Peyer's patch (tissue), 4 donors: ENCODE results near the gene SASH1. TPM values are rescaled to one million over a fixed set of nuclear protein-coding genes. Genes with fewer than 3 reads are reported as not detected.
"Not testable (repeated sequence)": the region's sequence is repeated elsewhere in the genome, so short reads cannot be mapped to it uniquely, and the experiment has no call there.

Experiments used
- DNase-seq, 3 donors: peaks; one replicate each; pipeline ENCODE4 v3.0.0-alpha.2; 2017 to 2019
- H3K27ac ChIP-seq, 4 donors: fragments of 200-600 bp; sonication (generic); one replicate each; pipeline ENCODE4 v1.5.1; 2016 to 2019
- H3K27me3 ChIP-seq, 2 donors: fragments of 200-600 bp; sonication (generic); one replicate each; pipeline ENCODE4 v1.5.1; 2019
- H3K36me3 ChIP-seq, 3 donors: fragments of 200-600 bp; sonication (generic); one replicate each; pipeline ENCODE4 v1.5.1; 2016 to 2019
- H3K4me1 ChIP-seq, 4 donors: fragments of 200-600 bp; sonication (generic); one replicate each; pipeline ENCODE4 v1.5.1; 2016 to 2019
- H3K4me3 ChIP-seq, 4 donors: fragments of 200-600 bp; sonication (generic); 1 replicate in 3 of 4; 2 replicates in 1 of 4; pipeline ENCODE4 v1.5.1; 2016 to 2019; ENCODE audit warnings: mild to moderate bottlenecking in 1 of 4
- H3K9me3 ChIP-seq, 4 donors: fragments of 200-600 bp; sonication (generic); one replicate each; pipeline ENCODE4 v1.5.1; 2016 to 2019; ENCODE audit warnings: mild to moderate bottlenecking in 1 of 4
- POLR2A ChIP-seq, 2 donors: fragments of 450-650 bp; IDR thresholded peaks; one replicate each; pipeline ENCODE4 v1.5.1; 2017; ENCODE audit warnings: antibody characterized with exemption in 2 of 2, mild to moderate bottlenecking in 2 of 2, moderate library complexity in 2 of 2
- total RNA-seq, 4 donors: library from RNA; depleted of rRNA; stranded (reverse); fragments of >200 nt; gene quantifications; one replicate each; pipeline ENCODE4 v1.1.0, GENCODE V29; 2016
- TF ChIP-seq, protein P1 (sequence below), 6 experiments: fragments of 450-650 bp in 4 of 6; fragments of 200-600 bp in 2 of 6; sonication (generic) in 1 of 6; IDR thresholded peaks; one replicate each; pipeline ENCODE4 v1.5.1; 2017 to 2019; ENCODE audit warnings: antibody characterized with exemption in 6 of 6, mild to moderate bottlenecking in 3 of 6, moderate library complexity in 1 of 6

SASH1 gene
- total RNA-seq, 4 donors from 2014 or later, result 17.2 to 141 (median 38.1) TPM

DNA sequence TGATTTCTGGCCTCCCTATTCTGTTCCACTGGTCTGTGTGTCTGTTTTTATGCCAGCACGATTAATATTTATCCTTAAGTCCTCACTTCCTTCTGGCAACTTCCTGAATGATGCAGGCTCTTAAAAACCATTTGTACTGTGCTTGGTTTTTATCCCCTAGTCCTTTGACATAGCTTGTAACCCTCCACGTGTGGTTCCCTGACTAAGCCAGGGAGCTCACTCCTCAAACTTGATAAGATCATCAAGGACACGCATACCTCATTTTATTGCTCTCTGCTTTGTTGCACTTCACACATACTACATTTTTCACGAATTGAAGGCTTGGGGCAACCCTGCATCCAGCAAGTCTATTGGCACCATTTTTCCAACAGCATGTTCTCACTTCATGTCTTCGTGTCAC, 237.8 kb downstream of the SASH1 start:
- Histone ChIP-seq H3K36me3 (no peaks in the 10 kb centered on the region), H3K4me1 (no peaks in the 10 kb centered on the region), H3K27ac (no peak overlapping the region), H3K27me3 (no peaks in the 10 kb centered on the region), H3K9me3 (no peaks in the 10 kb centered on the region), H3K4me3 (no peak overlapping the region)
- DNase-seq, result no peak
- TF ChIP-seq POLR2A (IDR thresholded peaks at IDR 0.05), result no peak
- TF ChIP-seq, protein P1, sequence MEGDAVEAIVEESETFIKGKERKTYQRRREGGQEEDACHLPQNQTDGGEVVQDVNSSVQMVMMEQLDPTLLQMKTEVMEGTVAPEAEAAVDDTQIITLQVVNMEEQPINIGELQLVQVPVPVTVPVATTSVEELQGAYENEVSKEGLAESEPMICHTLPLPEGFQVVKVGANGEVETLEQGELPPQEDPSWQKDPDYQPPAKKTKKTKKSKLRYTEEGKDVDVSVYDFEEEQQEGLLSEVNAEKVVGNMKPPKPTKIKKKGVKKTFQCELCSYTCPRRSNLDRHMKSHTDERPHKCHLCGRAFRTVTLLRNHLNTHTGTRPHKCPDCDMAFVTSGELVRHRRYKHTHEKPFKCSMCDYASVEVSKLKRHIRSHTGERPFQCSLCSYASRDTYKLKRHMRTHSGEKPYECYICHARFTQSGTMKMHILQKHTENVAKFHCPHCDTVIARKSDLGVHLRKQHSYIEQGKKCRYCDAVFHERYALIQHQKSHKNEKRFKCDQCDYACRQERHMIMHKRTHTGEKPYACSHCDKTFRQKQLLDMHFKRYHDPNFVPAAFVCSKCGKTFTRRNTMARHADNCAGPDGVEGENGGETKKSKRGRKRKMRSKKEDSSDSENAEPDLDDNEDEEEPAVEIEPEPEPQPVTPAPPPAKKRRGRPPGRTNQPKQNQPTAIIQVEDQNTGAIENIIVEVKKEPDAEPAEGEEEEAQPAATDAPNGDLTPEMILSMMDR (IDR thresholded peaks at IDR 0.05), result no peak

DNA sequence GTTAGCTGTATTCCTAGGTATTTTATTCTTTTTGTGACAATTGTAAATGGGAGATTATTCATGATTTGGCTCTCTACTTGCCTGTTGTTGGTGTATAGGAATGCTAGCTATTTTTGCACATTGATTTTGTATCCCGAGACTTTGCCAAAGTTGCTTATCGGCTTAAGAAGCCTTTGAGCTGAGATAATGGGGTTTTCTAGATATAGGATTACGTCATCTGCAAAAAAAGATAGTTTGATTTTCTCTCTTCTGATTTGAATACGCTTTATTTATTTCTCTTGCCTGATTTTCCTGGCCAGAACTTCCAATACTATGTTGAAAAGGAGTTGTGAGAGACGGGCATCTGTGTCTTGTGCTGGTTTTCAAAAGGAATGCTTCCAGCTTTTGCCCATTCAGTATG, 241.0 kb downstream of the SASH1 start:
- H3K36me3 ChIP-seq, result no peaks in the 10 kb centered on the region
- TF ChIP-seq, protein P1 (IDR thresholded peaks at IDR 0.05), result no peak
- no peak overlapping the region for H3K4me3 ChIP-seq
- H3K4me1 ChIP-seq, result no peaks in the 10 kb centered on the region
- DNase-seq, result no peak
- no peak overlapping the region for H3K27ac ChIP-seq
- H3K27me3 ChIP-seq, result no peaks in the 10 kb centered on the region
- H3K9me3 ChIP-seq, result no peaks in the 10 kb centered on the region

DNA sequence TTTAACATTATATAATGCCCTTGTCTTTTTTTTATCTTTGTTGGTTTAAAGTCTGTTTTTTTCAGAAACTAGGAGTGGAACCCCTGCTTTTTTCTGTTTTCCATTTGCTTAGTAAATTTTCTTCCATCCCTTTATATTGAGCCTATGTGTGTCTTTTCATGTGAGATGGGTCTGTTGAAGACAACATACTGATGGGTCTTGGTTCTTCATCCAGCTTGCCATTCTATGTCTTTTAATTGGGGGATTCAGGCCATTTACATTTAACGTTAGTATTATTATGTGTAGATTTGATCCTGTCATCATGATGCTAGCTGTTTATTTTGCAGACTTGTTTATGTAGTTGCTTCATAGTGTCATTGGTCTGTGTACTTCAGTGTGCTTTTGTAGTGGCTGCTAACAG, 243.0 kb downstream of the SASH1 start:
- not testable (repeated sequence) for H3K27ac ChIP-seq, H3K4me3 ChIP-seq, H3K27me3 ChIP-seq, H3K9me3 ChIP-seq, DNase-seq, H3K4me1 ChIP-seq, H3K36me3 ChIP-seq

DNA sequence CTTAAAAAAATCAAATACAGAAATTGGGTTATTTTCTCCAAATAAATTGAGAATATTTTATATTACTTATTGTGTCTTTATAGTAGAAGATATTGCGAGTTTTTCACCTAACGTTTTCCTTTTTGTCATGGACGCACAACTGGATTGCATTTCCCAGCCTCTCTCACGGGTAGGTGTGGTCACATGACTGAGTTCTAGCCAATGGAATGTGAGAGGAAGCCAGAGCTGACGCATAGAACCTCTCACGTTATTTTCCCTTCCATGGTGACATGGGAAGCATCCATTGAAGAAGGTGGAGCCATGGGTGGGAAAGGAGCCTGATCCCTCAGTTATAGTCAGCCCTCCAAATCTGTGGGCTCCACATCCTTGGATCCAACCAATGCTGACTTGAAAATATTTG, 248.2 kb downstream of the SASH1 start:
- Histone ChIP-seq H3K27me3 (no peaks in the 10 kb centered on the region), H3K36me3 (no peaks in the 10 kb centered on the region), H3K4me3 (no peak overlapping the region), H3K9me3 (no peaks in the 10 kb centered on the region), H3K27ac (no peak overlapping the region), H3K4me1 (peaks cover 0 to 6% (median 0%) of the 10 kb centered on the region in 4 donors)
- no peak for DNase-seq
- TF ChIP-seq, protein P1 (IDR thresholded peaks at IDR 0.05), result no peak
- no peak for TF ChIP-seq POLR2A (IDR thresholded peaks at IDR 0.05)

DNA sequence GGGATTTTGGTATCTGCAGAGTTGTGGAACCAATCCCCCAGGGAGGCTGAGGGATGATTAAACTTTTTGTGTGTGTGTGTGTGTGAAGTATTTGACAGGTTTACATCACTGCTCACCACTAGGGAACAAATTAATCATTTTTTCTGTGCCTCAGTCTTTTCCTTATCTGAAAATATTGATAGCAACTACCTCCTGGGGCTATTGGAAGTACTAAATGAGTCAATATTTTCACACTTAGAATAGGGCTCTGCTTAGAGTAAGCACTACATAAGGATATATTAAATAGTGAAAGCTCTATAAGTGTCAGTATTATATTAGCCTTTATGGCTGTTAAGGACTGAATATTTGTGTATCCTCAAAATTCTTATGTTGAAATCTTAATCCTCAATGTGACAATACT, 249.0 kb downstream of the SASH1 start:
- no peaks in the 10 kb centered on the region for H3K27me3 ChIP-seq
- H3K4me3 ChIP-seq, result no peak overlapping the region
- H3K27ac ChIP-seq, result no peak overlapping the region
- TF ChIP-seq, protein P1 (IDR thresholded peaks at IDR 0.05), result no peak
- TF ChIP-seq POLR2A (IDR thresholded peaks at IDR 0.05), result no peak
- H3K9me3 ChIP-seq, result no peaks in the 10 kb centered on the region
- H3K4me1 ChIP-seq, result peaks cover 0 to 6% (median 0%) of the 10 kb centered on the region in 4 donors
- no peak for DNase-seq
- H3K36me3 ChIP-seq, result no peaks in the 10 kb centered on the region

DNA sequence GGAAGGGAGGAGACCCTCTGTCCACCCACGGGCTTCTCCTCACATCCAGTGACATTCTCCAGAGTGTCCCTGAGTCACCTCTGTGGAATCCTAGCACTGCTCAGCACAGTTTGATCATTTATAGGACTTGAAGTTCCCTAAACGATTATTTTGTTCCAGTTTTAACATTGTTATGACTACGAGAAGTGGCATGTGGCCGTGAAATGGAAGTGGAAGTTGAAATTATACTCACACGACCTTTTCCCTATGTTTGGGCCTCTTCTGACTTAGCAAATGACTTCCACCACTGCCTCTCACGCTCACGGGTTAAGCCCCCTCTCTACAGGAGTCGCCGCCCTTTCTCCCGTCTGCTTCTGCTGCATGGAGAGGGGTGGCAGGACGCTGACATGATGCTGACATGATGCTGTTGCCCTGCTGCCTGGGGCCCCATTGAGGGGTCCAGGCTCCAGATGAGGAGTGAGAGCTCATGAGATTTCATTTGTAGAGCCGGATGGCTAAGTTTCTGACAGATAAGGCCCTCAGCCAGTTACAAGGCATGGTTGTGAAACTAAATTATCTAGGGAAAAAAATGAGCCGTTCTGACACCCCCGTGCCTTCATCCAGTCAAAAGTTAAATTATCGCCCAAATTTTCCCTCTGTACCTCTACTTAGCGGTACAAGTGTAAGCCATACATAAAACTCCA, 250.6 kb downstream of the SASH1 start:
- H3K27me3 ChIP-seq, result no peaks in the 10 kb centered on the region
- peak overlapping the region in 3 of 4 donors; percentile 5 to 80 (median 27) for H3K27ac ChIP-seq
- DNase-seq, result no peak
- no peak overlapping the region for H3K4me3 ChIP-seq
- TF ChIP-seq POLR2A (IDR thresholded peaks at IDR 0.05), result no peak
- TF ChIP-seq, protein P1 (IDR thresholded peaks at IDR 0.05), result no peak
- H3K4me1 ChIP-seq, result peaks cover 0 to 6% (median 0%) of the 10 kb centered on the region in 4 donors
- no peaks in the 10 kb centered on the region for H3K36me3 ChIP-seq
- H3K9me3 ChIP-seq, result no peaks in the 10 kb centered on the region
